OCI-LY7 (cell line): ENCODE results near the gene PPFIBP1. TPM values are rescaled to one million over a fixed set of nuclear protein-coding genes. Genes with fewer than 3 reads are reported as not detected.

Experiments
- BruUV-seq: library from RNA; stranded (reverse); fragments of 400-500 nt; replicated peaks from 2 replicates; lab custom pipeline; 2021; lab: Mats Ljungman, UMichigan
- CTCF ChIA-PET: fragments of 300-600 bp; sonication (Branson Sonifier 250); formaldehyde crosslinking; loops from one replicate; lab custom pipeline; 2022; ENCODE audit warnings: antibody characterized with exemption; ENCODE audit not compliant: unreplicated experiment; lab: Charles Lee
- POLR2A ChIA-PET: fragments of 300-600 bp; sonication (Branson Sonifier 250); formaldehyde crosslinking; loops from one replicate; lab custom pipeline; 2022; ENCODE audit warnings: antibody characterized with exemption; lab: Charles Lee
- DNase-seq: peaks from one replicate; pipeline ENCODE4 v3.0.0-alpha.2; 2015; ENCODE audit warnings: low spot score
- H2AFZ ChIP-seq: fragments of 200-600 bp; sonication (generic), shearing (Covaris generic); 2 replicates; pipeline ENCODE4 v1.6.1; 2014; ENCODE audit warnings: mild to moderate bottlenecking, antibody characterized with exemption, low read length, moderate library complexity
- H3K27ac ChIP-seq: fragments of 200-600 bp; sonication (generic); 2 replicates; pipeline ENCODE4 v1.5.1; 2014; ENCODE audit warnings: mixed run types, low read depth, mild to moderate bottlenecking, moderate library complexity, low read length, inconsistent platforms; ENCODE audit not compliant: poor library complexity, severe bottlenecking
- H3K36me3 ChIP-seq: fragments of 200-600 bp; sonication (generic); 2 replicates; pipeline ENCODE4 v1.6.1; 2014; ENCODE audit warnings: mild to moderate bottlenecking, antibody characterized with exemption, low read length, moderate library complexity, mixed read lengths; ENCODE audit not compliant: insufficient read depth
- H3K4me1 ChIP-seq: fragments of 200-600 bp; sonication (generic); 2 replicates; pipeline ENCODE4 v1.5.1; 2014; ENCODE audit warnings: mild to moderate bottlenecking, low read length; ENCODE audit not compliant: insufficient read depth, poor library complexity, severe bottlenecking
- H3K4me2 ChIP-seq: fragments of 200-600 bp; sonication (generic); 2 replicates; pipeline ENCODE4 v1.6.1; 2014; ENCODE audit warnings: mild to moderate bottlenecking, low read length
- H3K4me3 ChIP-seq: fragments of 200-600 bp; sonication (generic); 2 replicates; pipeline ENCODE4 v1.5.1; 2014; ENCODE audit warnings: mild to moderate bottlenecking, low read depth, low read length; ENCODE audit not compliant: poor library complexity, severe bottlenecking
- H3K79me2 ChIP-seq: fragments of 200-600 bp; sonication (generic); 2 replicates; pipeline ENCODE4 v1.6.1; 2016; ENCODE audit warnings: low read depth, mild to moderate bottlenecking, low read length, moderate library complexity, mixed read lengths; ENCODE audit not compliant: insufficient read depth
- H3K9me2 ChIP-seq: fragments of 200-600 bp; sonication (generic); 2 replicates; pipeline ENCODE4 v1.6.1; 2016; ENCODE audit warnings: mild to moderate bottlenecking, low read length, mixed read lengths; ENCODE audit not compliant: insufficient read depth
- H3K9me3 ChIP-seq: fragments of 200-600 bp; sonication (generic); 2 replicates; pipeline ENCODE4 v1.6.1; 2014; ENCODE audit warnings: mild to moderate bottlenecking, mixed run types, low read length, mixed read lengths
- H4K20me1 ChIP-seq: fragments of 200-600 bp; sonication (generic); 2 replicates; pipeline ENCODE4 v1.6.1; 2014; ENCODE audit warnings: mild to moderate bottlenecking, antibody characterized with exemption, low read length, moderate library complexity, mixed read lengths; ENCODE audit not compliant: insufficient read depth
- EZH2phosphoT487 ChIP-seq: fragments of 200-600 bp; sonication (generic); IDR thresholded peaks from 2 replicates; pipeline ENCODE4 v1.6.1; 2018; ENCODE audit warnings: low read depth, borderline replicate concordance, mild to moderate bottlenecking, mixed run types, antibody characterized with exemption, low read length, moderate library complexity, mixed read lengths
- intact Hi-C: fragments of 100-400 bp; cut with micrococcal nuclease; formaldehyde crosslinking; loops from one replicate; pipeline ENCODE4 v1.10.0; 2022; ENCODE audit not compliant: unreplicated experiment
- total RNA-seq, 2 experiments: library from RNA; depleted of rRNA in 1 of 2; stranded (reverse); fragments of >200 nt in 1 of 2; shearing (Covaris generic) in 1 of 2; gene quantifications; 2 replicates each; pipeline ENCODE4 v1.2.3, GENCODE V29; 2014 to 2022
- TF ChIP-seq, protein P1 (sequence below): fragments of 200-600 bp; sonication (generic); conservative IDR thresholded peaks from 2 replicates; pipeline ENCODE4 v1.5.1; 2014; ENCODE audit warnings: mild to moderate bottlenecking, antibody characterized with exemption, low read length, moderate library complexity, mixed read lengths

The PPFIBP1 gene
- total RNA-seq, 2 experiments from 2014 or later, result 7.3 to 14.6 TPM

GRCh38 chr12:27689558-27690180 is 165.7 kb downstream of the PPFIBP1 start:
- no peak overlapping the region for H3K4me3 ChIP-seq
- ChIA-PET POLR2A (interaction anchor here (0.6 kb wide), 1 partner anchor 1028 kb away, joined by 8 read pairs; no protein-coding TSS in a partner anchor), CTCF (no interaction called here)
- no peak overlapping the region for H2AFZ ChIP-seq
- H3K27ac ChIP-seq, result no peak overlapping the region
- intact Hi-C loops, result no loop called here
- no peaks in the 10 kb centered on the region for H3K9me2 ChIP-seq
- H3K36me3 ChIP-seq, result no peaks in the 10 kb centered on the region
- H3K4me1 ChIP-seq, result no peaks in the 10 kb centered on the region
- TF ChIP-seq EZH2phosphoT487, result no peak
- TF ChIP-seq, protein P1, sequence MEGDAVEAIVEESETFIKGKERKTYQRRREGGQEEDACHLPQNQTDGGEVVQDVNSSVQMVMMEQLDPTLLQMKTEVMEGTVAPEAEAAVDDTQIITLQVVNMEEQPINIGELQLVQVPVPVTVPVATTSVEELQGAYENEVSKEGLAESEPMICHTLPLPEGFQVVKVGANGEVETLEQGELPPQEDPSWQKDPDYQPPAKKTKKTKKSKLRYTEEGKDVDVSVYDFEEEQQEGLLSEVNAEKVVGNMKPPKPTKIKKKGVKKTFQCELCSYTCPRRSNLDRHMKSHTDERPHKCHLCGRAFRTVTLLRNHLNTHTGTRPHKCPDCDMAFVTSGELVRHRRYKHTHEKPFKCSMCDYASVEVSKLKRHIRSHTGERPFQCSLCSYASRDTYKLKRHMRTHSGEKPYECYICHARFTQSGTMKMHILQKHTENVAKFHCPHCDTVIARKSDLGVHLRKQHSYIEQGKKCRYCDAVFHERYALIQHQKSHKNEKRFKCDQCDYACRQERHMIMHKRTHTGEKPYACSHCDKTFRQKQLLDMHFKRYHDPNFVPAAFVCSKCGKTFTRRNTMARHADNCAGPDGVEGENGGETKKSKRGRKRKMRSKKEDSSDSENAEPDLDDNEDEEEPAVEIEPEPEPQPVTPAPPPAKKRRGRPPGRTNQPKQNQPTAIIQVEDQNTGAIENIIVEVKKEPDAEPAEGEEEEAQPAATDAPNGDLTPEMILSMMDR, result no peak
- BruUV-seq, result no TSS peak
- H3K79me2 ChIP-seq, result no peaks in the 10 kb centered on the region
- no peaks in the 10 kb centered on the region for H3K9me3 ChIP-seq
- H3K4me2 ChIP-seq, result no peak overlapping the region
- DNase-seq, result no peak
- H4K20me1 ChIP-seq, result no peaks in the 10 kb centered on the region

DNA sequence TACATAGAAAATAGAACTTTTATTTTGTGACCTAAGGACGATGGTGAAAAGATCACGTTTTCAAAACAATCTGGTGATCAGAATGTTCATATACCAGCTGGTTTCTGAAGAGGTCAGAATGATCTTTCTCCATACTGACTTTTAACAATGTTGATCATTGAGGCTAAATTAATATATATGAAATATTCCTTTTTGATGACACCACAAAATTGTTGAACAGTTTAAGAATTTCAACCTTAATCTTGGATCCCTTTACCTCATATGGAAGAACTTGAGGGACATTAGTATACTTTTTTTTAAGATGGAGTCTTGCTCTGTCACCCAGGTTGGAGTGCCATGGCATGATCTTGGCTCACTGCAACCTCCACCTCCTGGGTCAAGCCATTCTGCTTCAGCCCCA is 169.4 kb downstream of the PPFIBP1 start:
- H3K4me1 ChIP-seq, result no peaks in the 10 kb centered on the region
- no peak overlapping the region for H3K4me3 ChIP-seq
- H3K79me2 ChIP-seq, result no peaks in the 10 kb centered on the region
- no TSS peak for BruUV-seq
- H3K36me3 ChIP-seq, result no peaks in the 10 kb centered on the region
- TF ChIP-seq, protein P1, result no peak
- TF ChIP-seq EZH2phosphoT487, result no peak
- no peak overlapping the region for H3K27ac ChIP-seq
- POLR2A ChIA-PET, result no interaction called here
- no peaks in the 10 kb centered on the region for H3K9me2 ChIP-seq
- CTCF ChIA-PET, result no interaction called here
- no peaks in the 10 kb centered on the region for H4K20me1 ChIP-seq
- no peak overlapping the region for H3K4me2 ChIP-seq
- H2AFZ ChIP-seq, result no peak overlapping the region
- no peak for DNase-seq
- no peaks in the 10 kb centered on the region for H3K9me3 ChIP-seq
- intact Hi-C loops, result no loop called here

DNA sequence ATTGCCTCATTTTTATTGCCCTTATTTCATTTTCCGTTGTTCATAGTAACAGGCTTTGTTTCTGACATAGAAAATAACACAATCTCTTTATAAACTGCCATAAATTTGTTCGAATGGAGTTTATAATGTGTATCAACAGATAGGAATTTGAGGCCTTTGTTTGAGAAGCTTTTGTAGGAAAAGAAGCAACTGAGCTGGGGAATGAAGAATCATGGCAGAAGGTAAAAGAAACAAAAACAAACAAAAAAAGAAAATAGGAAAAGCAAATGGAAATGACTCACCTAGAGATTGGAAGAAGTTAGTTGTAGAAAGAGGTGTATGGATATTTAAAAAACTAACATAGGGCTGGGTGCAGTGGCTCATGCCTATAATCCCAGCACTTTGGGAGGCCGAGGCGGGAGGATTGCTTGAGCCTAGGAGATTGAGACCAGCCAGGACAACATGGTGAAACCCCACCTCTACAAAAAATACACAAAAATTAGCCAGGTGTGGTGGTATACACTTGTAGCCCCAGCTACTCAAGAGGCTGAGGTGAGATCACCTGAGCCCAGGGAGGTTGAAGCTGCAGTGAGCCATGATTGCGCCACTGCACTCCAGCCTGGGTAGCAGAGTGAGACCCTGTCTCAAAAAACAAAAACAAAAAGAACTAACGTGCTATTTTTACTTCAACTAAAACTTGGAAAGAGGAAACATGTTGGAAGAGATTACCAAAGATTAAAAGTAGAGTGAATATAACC is 171.7 kb downstream of the PPFIBP1 start:
- Histone ChIP-seq H3K27ac (no peak overlapping the region), H3K79me2 (no peaks in the 10 kb centered on the region), H4K20me1 (no peaks in the 10 kb centered on the region), H3K9me2 (no peaks in the 10 kb centered on the region), H3K4me2 (no peak overlapping the region), H3K4me1 (no peaks in the 10 kb centered on the region), H3K9me3 (no peaks in the 10 kb centered on the region), H3K36me3 (no peaks in the 10 kb centered on the region), H3K4me3 (no peak overlapping the region), H2AFZ (no peak overlapping the region)
- no peak for TF ChIP-seq EZH2phosphoT487
- TF ChIP-seq, protein P1, result no peak
- intact Hi-C loops, result no loop called here
- ChIA-PET CTCF (no interaction called here), POLR2A (interaction anchor here (0.7 kb wide), 1 partner anchor 260 kb away, joined by 3 read pairs; no protein-coding TSS in a partner anchor)
- no TSS peak for BruUV-seq
- no peak for DNase-seq
